ENCODE data around the gene TRMT112. TPM values are rescaled to one million over a fixed set of nuclear protein-coding genes. Genes with fewer than 3 reads are reported as not detected.

TRMT112 gene
- total RNA-seq, 1 donor from 2014 or later = 108 TPM

- peak; percentile 99 for DNase-seq
Observed at GRCh38 chr11:64269540-64270220, 47.7 kb downstream of the TRMT112 start.

GRCh38 chr11:64268893-64269539 lies 48.3 kb downstream of the TRMT112 start:
- DNase-seq = peak; percentile 51

- DNase-seq = no peak
Observed at GRCh38 chr11:64268025-64268892, 49.1 kb downstream of the TRMT112 start.

GRCh38 chr11:64267207-64267945 lies 50.0 kb downstream of the TRMT112 start:
- no peak for DNase-seq

Small RNA genes within 50 kb of the gene (small RNA-seq; reads per million reads assigned to genes)
- gene MIR7155 (ENCODE audit: low replicate concordance) (0.09 reads per million), gene RF00019 (ENCODE audit: low replicate concordance) (not detected)

Other genes with a start within 250 kb of the TRMT112 start
- 23.1 TPM for gene MACROD1, start 151.4 kb downstream of the TRMT112 start, total RNA-seq
- 67.6 TPM for gene STIP1, start 131.4 kb downstream of the TRMT112 start, total RNA-seq
- gene FERMT3, start 110.8 kb downstream of the TRMT112 start, total RNA-seq = 7.2 TPM
- 13.7 TPM for gene TRPT1, start 91.4 kb downstream of the TRMT112 start, total RNA-seq
- gene NUDT22, start 91.3 kb downstream of the TRMT112 start, total RNA-seq = 13.7 TPM
- 15.2 TPM for gene DNAJC4, start 87.0 kb downstream of the TRMT112 start, total RNA-seq
- gene VEGFB, start 83.0 kb downstream of the TRMT112 start, total RNA-seq = 31.9 TPM
- 39.4 TPM for gene FKBP2, start 76.5 kb downstream of the TRMT112 start, total RNA-seq
- gene PPP1R14B, start 70.6 kb downstream of the TRMT112 start, total RNA-seq = 43.1 TPM
- 17.4 TPM for gene PLCB3, start 66.0 kb downstream of the TRMT112 start, total RNA-seq
- 27.5 TPM for gene BAD, start 32.9 kb downstream of the TRMT112 start, total RNA-seq
- 4.7 TPM for gene GPR137, start 31.7 kb downstream of the TRMT112 start, total RNA-seq
- not detected for gene KCNK4, start 26.3 kb downstream of the TRMT112 start, total RNA-seq
- gene CATSPERZ, start 17.2 kb downstream of the TRMT112 start, total RNA-seq = 0.39 TPM
- gene ESRRA, start 12.0 kb downstream of the TRMT112 start, total RNA-seq = 12.0 TPM
- gene PRDX5, start 562 bp upstream of the TRMT112 start, total RNA-seq = 81.9 TPM
- 5.9 TPM for gene CCDC88B, start 22.6 kb upstream of the TRMT112 start, total RNA-seq
- gene RPS6KA4, start 41.6 kb upstream of the TRMT112 start, total RNA-seq = 9.7 TPM
- not detected for gene SLC22A11, start 238.4 kb upstream of the TRMT112 start, total RNA-seq

All from skin of body (tissue), 3 donors.